Endodermal cell (in vitro differentiated cells): ENCODE results near the gene KRT6A. TPM values are rescaled to one million over a fixed set of nuclear protein-coding genes. Genes with fewer than 3 reads are reported as not detected.
A peak's percentile ranks its signal among the peaks of the same experiment; 100 is the strongest.

ENCODE experiments used
- DNase-seq: peaks from one replicate; pipeline ENCODE4 v3.0.0-alpha.2; 2017
- H3K27ac ChIP-seq: 2 replicates; pipeline ENCODE4 v1.5.1; 2013; ENCODE audit warnings: mild to moderate bottlenecking, low read depth, low read length, moderate library complexity
- H3K27me3 ChIP-seq: 2 replicates; pipeline ENCODE4 v1.6.1; 2013; ENCODE audit warnings: mild to moderate bottlenecking, low read length, moderate library complexity; ENCODE audit not compliant: insufficient read depth, control insufficient read depth, poor library complexity, severe bottlenecking
- H3K36me3 ChIP-seq: 2 replicates; pipeline ENCODE4 v1.7.0; 2013; ENCODE audit warnings: mild to moderate bottlenecking, low read length, moderate library complexity; ENCODE audit not compliant: control insufficient read depth, insufficient read depth
- H3K4me1 ChIP-seq: one replicate; pipeline ENCODE4 v1.7.0; 2013; ENCODE audit warnings: low read length; ENCODE audit not compliant: control insufficient read depth, insufficient read depth
- H3K4me3 ChIP-seq: 2 replicates; pipeline ENCODE4 v1.5.1; 2013; ENCODE audit warnings: mild to moderate bottlenecking, low read length, moderate library complexity
- H3K9ac ChIP-seq: 2 replicates; pipeline ENCODE4 v1.6.1; 2013; ENCODE audit warnings: mild to moderate bottlenecking, low read length, moderate library complexity; ENCODE audit not compliant: poor library complexity, severe bottlenecking; ENCODE audit errors: extremely low read depth
- H3K9me3 ChIP-seq: 2 replicates; pipeline ENCODE4 v1.6.1; 2013; ENCODE audit warnings: mild to moderate bottlenecking, low read length, moderate library complexity; ENCODE audit not compliant: control insufficient read depth
- H3K27ac Mint-ChIP-seq: 2 replicates; pipeline ENCODE4 v1.8.0; 2020; ENCODE audit warnings: mixed read lengths
- H3K27me3 Mint-ChIP-seq: 2 replicates; pipeline ENCODE4 v1.8.0; 2021; ENCODE audit warnings: mild to moderate bottlenecking, mixed read lengths; ENCODE audit not compliant: insufficient read depth
- H3K36me3 Mint-ChIP-seq: 2 replicates; pipeline ENCODE4 v1.8.0; 2020; ENCODE audit warnings: low read depth, mixed read lengths
- H3K4me1 Mint-ChIP-seq: 2 replicates; pipeline ENCODE4 v1.8.0; 2020; ENCODE audit warnings: mixed read lengths
- H3K4me3 Mint-ChIP-seq: 2 replicates; pipeline ENCODE4 v1.8.0; 2020; ENCODE audit warnings: mild to moderate bottlenecking, moderate library complexity, mixed read lengths
- H3K9me3 Mint-ChIP-seq: 2 replicates; pipeline ENCODE4 v1.8.0; 2020; ENCODE audit warnings: mild to moderate bottlenecking, mixed read lengths
- WGBS, 2 experiments: methylation state at CpG; one replicate each; pipeline versions ENCODE4 v1.1.5 to v1.1.7; 2013; ENCODE audit warnings: missing lambda C conversion rate in 2 of 2, mixed read lengths in 1 of 2; ENCODE audit not compliant: insufficient coverage in 1 of 2, insufficient read length in 1 of 2; 5-methylcytosine and 5-hydroxymethylcytosine counted together
- long read RNA-seq, 4 experiments: library from polyadenylated mRNA in 2 of 4; library from RNA in 1 of 4; library from capped mRNA in 1 of 4; stranded (forward) in 3 of 4; unstranded in 1 of 4; transcript quantifications; one replicate each; pipeline ENCODE4 v2.0.0, GENCODE V29; 2020 to 2021; ENCODE audit warnings: inconsistent platforms in 1 of 4
- polyA plus RNA-seq, 2 experiments: library from polyadenylated mRNA; stranded (reverse); fragments of 50-300 nt; gene quantifications; one replicate each; pipeline ENCODE4 v1.2.3, GENCODE V29; 2013
- total RNA-seq, 2 donors: library from RNA; stranded (reverse); fragmentation: NEBNext Ultra II Directional in 1 of 2; extraction: Animal tissue kit (Norgen Biotek cat#: 25700) in 1 of 2; gene quantifications; 2 replicates in 1 of 2; 3 replicates in 1 of 2; pipeline ENCODE4 v1.2.1, GENCODE V29; 2021
- TF ChIP-seq, protein P1 (sequence below): fragments of 200-600 bp; sonication (generic); conservative IDR thresholded peaks from 2 replicates; pipeline ENCODE4 v1.5.0; 2021; ENCODE audit warnings: antibody characterized with exemption, mild to moderate bottlenecking

The KRT6A gene
- total RNA-seq, result not detected
- polyA plus RNA-seq (2013, experiment 1 of 2), result not detected
- polyA plus RNA-seq (2013, experiment 2 of 2), result not detected
- long read RNA-seq, experiment 1, result 0 reads
- long read RNA-seq, experiment 2, result 0 reads
- long read RNA-seq, experiment 3, result 0 reads
- long read RNA-seq, experiment 4, result 0 reads

GRCh38 chr12:52493172-52493571 is at the start of gene KRT6A:
Gene KRT6A, minus strand, starts transcription at chr12:52493257. Its CDS starts 69 bp downstream, at chr12:52493188.
- H3K27me3 Mint-ChIP-seq, result peaks cover 20% of the 10 kb centered on the region
- no peaks in the 10 kb centered on the region for H3K36me3 Mint-ChIP-seq
- H3K9ac ChIP-seq, result no peak within 1 kb of the TSS
- H3K9me3 ChIP-seq, result no peaks in the 10 kb centered on the region
- no peak for DNase-seq
- H3K4me3 Mint-ChIP-seq, result no peak within 1 kb of the TSS
- H3K4me1 Mint-ChIP-seq, result peaks cover 35% of the 10 kb centered on the region
- TF ChIP-seq, protein P1, sequence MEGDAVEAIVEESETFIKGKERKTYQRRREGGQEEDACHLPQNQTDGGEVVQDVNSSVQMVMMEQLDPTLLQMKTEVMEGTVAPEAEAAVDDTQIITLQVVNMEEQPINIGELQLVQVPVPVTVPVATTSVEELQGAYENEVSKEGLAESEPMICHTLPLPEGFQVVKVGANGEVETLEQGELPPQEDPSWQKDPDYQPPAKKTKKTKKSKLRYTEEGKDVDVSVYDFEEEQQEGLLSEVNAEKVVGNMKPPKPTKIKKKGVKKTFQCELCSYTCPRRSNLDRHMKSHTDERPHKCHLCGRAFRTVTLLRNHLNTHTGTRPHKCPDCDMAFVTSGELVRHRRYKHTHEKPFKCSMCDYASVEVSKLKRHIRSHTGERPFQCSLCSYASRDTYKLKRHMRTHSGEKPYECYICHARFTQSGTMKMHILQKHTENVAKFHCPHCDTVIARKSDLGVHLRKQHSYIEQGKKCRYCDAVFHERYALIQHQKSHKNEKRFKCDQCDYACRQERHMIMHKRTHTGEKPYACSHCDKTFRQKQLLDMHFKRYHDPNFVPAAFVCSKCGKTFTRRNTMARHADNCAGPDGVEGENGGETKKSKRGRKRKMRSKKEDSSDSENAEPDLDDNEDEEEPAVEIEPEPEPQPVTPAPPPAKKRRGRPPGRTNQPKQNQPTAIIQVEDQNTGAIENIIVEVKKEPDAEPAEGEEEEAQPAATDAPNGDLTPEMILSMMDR, result no peak
- H3K27ac ChIP-seq, result no peak within 1 kb of the TSS
- no peak within 1 kb of the TSS for H3K27ac Mint-ChIP-seq
- WGBS, 2 experiments, result 86 to 90% methylated on average over 2 of the region's 2 CpGs
- peaks cover 19% of the 10 kb centered on the region for H3K4me1 ChIP-seq
- H3K36me3 ChIP-seq, result no peaks in the 10 kb centered on the region
- H3K9me3 Mint-ChIP-seq, result peaks cover 2% of the 10 kb centered on the region
- no peak within 1 kb of the TSS for H3K4me3 ChIP-seq
- H3K27me3 ChIP-seq, result no peaks in the 10 kb centered on the region

DNA sequence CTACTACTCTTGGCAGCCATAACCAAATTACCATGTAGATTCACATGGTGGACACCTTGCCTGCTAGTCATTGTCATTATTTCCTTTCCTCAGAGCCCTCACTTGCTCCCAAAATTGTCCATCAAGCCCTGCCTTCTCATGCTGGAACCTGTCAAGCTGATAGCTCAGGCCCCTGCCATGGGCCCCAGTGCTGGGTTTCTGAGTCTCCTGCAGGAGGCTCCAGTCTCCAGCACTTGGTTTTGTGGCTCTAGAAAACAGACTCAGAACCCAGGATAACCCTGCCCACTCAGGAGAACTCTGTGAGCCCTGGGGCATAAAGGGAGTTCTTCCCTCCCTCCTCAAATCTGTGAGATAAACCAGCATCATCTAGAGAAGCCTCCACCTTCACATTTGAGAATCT is 49.1 kb upstream of the KRT6A start:
- Mint-ChIP-seq H3K9me3 (no peaks in the 10 kb centered on the region), H3K27me3 (peaks cover 5% of the 10 kb centered on the region), H3K4me1 (no peaks in the 10 kb centered on the region), H3K4me3 (no peak overlapping the region), H3K27ac (no peak overlapping the region), H3K36me3 (no peaks in the 10 kb centered on the region)
- no peak for DNase-seq
- Histone ChIP-seq H3K9me3 (no peaks in the 10 kb centered on the region), H3K27ac (no peak overlapping the region), H3K4me3 (no peak overlapping the region), H3K36me3 (no peaks in the 10 kb centered on the region), H3K9ac (no peak overlapping the region), H3K4me1 (no peaks in the 10 kb centered on the region), H3K27me3 (no peaks in the 10 kb centered on the region)
- TF ChIP-seq, protein P1, result peak; percentile 44

DNA sequence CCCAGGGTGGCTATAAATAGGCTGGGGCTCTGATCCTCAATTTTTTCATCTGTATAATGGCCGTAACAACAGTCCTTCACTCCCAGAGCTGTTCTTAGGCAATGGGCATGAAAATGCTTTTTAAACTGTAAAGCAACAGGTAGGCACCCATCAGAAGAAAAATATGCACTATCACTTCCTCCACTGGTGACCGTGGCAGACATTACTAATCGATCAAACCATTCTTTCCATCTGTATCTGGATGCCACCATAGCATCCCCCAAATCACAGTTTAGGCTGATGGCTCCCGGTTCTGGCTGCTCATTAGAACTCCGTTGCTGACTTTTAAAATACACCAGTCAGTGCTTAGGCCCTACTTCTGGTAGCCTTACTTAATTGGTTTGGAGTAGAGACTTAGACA is 48.7 kb upstream of the KRT6A start:
- no peaks in the 10 kb centered on the region for H3K9me3 ChIP-seq
- no peak overlapping the region for H3K27ac Mint-ChIP-seq
- H3K27ac ChIP-seq, result no peak overlapping the region
- H3K36me3 Mint-ChIP-seq, result no peaks in the 10 kb centered on the region
- TF ChIP-seq, protein P1, result no peak
- no peaks in the 10 kb centered on the region for H3K4me1 ChIP-seq
- H3K4me1 Mint-ChIP-seq, result no peaks in the 10 kb centered on the region
- no peaks in the 10 kb centered on the region for H3K36me3 ChIP-seq
- no peak overlapping the region for H3K4me3 Mint-ChIP-seq
- whole genome bisulfite sequencing, 2 experiments, result 87 to 100% methylated on average over 1 to 5 of the region's 5 CpGs
- H3K9me3 Mint-ChIP-seq, result no peaks in the 10 kb centered on the region
- H3K9ac ChIP-seq, result no peak overlapping the region
- DNase-seq, result no peak
- no peak overlapping the region for H3K4me3 ChIP-seq
- no peaks in the 10 kb centered on the region for H3K27me3 ChIP-seq
- H3K27me3 Mint-ChIP-seq, result peaks cover 5% of the 10 kb centered on the region
